HG03521 (cell line): ENCODE measurements around the gene METTL16.

Experiments used
- ATAC-seq: cut with Tn5 transposase; IDR thresholded peaks from one replicate; pipeline ENCODE4 v1.9.1; 2021; ENCODE audit warnings: mild to moderate bottlenecking, moderate library complexity; ENCODE audit not compliant: unreplicated experiment

The METTL16 gene

GRCh38 chr17:2385240-2386210 lies 126.2 kb downstream of the METTL16 start:
- no peak for ATAC-seq

GRCh38 chr17:2384439-2385127 lies 127.1 kb downstream of the METTL16 start:
- no peak for ATAC-seq

- ATAC-seq = no peak
These were observed 128.0 kb downstream of the METTL16 start for GRCh38 chr17:2383628-2384167.

GRCh38 chr17:2380950-2381649 lies 130.6 kb downstream of the METTL16 start:
- no peak for ATAC-seq

- no peak for ATAC-seq
These were observed 131.3 kb downstream of the METTL16 start for GRCh38 chr17:2380226-2380922.

- no peak for ATAC-seq
These were observed 132.0 kb downstream of the METTL16 start for GRCh38 chr17:2379489-2380225.

- ATAC-seq = no peak
These were observed 132.8 kb downstream of the METTL16 start for GRCh38 chr17:2378905-2379304.

DNA sequence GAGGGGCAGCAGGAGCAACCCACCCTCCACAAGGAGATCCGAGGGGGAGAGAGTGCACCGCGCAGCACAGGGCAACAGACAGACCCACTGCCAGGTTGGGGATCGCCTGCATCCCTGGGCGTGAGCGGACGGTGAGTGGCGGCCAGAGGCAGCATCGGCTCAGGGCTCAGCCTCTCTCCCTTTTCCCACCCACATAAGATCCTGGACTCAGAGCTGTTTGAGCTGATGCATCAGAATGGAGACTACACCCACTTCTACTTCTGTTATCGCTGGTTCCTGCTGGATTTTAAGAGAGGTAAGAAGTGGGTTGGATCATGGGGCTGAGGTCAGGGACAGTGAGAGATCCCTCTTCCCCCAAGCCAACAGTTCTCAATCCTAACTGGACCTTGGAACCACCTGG lies 134.0 kb downstream of the METTL16 start:
- no peak for ATAC-seq

GRCh38 chr17:2376107-2376506 lies 135.6 kb downstream of the METTL16 start:
- no peak for ATAC-seq

DNA sequence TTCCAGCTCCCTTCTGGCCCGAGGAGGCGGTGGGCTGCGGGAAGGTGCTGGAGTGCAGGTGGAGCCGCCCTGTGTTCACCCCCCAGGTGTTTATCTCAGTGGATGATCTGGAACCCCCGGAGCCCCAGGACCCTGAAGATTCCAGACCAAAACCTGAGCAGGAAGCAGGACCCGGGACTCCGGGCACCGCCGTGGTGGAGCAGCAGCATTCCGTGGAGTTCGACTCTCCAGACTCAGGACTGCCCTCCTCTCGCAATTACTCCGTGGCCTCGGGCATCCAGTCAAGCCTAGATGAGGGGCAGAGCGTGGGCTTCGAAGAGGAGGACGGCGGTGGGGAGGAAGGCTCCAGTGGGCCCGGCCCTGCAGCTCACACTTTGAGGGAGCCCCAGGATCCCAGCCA lies 136.3 kb downstream of the METTL16 start:
- no peak for ATAC-seq

DNA sequence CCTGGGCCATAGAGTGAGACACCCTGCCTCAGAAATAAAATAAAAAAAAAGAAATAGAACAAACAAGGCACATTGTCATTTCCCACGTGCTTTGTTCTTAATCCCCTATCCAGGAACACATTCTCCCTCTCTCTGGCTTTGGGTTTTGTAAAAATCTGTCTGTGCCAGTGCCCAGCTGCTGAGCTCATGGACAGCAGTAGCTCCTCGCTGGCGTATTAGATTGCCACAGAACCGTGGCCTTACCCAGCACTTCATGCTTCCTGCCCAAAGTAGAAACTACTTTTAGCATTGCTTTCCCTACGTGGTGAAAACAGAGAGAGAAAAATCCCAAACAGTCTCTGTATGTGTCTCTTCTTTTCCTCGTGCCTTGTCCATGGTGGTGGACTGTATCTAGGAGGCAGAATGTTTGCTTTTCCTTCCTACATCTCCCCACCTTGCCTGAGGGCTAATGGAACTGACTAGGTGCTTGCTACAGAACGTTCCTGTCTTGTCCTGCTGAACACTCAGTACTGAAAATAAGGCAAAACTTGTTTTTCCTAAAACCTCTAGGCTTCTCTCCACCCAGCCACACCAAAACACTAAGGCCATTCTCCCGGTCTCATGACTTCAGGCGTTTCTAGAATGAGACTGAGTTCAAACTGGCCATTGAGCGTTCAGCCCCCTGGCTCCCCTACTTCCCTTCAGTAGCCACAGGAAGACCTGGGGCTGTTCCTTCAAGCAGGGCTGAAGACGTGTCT lies 137.0 kb downstream of the METTL16 start:
- ATAC-seq = no peak

- no peak for ATAC-seq
These were observed 138.5 kb downstream of the METTL16 start for GRCh38 chr17:2373179-2373578.

DNA sequence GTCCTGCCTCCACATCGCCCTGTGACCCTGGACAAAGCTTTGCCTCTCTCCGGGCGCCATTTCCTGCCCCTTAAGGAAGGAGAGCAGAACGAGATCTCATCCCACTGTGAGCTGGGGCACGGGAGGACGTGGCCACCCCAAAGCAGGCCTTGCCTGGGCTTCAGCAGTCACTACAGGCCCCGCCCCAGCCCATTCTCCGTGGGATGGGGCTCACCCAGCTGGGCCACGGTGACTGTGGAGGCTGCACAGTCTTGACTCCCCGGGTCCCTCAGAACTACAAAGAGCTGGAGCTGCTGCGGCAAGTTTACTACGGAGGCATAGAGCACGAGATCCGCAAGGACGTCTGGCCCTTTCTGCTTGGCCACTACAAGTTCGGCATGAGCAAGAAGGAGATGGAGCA lies 139.0 kb downstream of the METTL16 start:
- ATAC-seq = no peak

DNA sequence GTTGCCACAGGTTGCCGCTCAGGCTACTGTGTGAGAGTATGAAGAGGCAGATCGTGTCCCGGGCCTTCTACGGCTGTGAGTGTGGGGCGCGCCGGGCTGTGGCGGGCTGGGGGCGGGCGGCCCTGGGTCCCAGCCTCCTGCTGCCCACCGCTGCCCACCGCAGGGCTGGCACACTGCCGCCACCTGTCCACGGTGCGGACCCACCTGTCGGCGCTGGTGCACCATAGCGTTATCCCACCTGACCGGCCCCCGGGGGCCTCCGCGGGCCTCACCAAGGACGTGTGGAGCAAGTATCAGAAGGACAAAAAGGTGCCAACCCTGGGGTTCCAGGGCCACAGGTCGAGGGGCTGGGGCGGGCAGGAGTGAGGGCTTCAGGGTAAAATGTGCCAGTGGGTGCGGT lies 139.5 kb downstream of the METTL16 start:
- no peak for ATAC-seq

- ATAC-seq = no peak
These were observed 140.2 kb downstream of the METTL16 start for GRCh38 chr17:2371183-2372130.

DNA sequence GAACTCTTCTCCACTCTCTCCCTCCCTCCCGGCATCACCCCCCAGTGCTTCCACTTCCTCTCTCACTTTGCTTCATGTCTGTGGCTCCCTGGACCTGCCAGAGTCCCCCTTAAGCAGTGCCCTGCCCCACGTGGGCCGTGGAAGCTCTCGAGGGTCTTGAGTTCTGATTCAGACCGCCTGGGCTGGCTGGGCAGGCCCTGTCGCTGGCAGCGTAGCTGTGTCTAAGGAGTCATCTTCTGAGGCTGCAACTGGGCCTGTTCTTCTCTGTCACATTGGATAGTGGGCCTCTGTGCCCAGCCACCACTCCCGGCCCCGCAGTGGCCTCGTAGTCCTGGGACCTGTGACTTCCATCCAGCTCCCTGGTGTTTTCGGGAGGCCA lies 141.5 kb downstream of the METTL16 start:
- ATAC-seq = no peak

DNA sequence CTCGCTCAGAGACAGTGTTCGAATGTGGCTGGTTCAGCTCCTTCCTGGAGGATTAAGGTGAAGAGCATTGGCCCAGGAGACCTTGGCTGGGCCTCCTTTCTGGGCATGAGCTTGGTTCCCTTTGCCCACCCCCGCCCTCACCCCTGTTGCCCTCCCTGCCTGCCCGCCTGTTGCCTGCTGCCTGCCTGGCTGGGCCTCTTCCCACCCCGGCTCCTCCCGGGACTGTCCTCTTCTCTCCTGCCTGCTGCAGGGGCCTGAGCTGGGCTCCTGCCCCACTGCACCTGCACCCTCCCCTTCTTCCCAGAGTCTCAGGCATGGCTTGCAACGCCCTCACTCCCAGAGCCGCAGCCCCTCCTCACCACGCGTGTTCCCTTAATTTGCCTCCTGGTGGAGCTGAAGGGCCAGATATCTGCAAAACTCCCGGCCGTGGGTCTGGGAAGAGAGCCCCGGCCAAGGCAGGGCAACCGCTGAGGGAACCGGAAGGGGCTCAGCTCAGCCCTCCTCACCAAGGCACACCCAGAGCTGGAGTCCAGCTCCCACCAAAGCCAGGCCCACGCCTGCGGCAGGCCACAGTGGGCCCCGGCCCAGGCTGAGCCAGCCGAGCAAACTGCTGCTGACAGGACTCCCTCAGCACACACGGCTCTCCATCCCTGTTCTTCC lies 142.0 kb downstream of the METTL16 start:
- ATAC-seq = no peak

DNA sequence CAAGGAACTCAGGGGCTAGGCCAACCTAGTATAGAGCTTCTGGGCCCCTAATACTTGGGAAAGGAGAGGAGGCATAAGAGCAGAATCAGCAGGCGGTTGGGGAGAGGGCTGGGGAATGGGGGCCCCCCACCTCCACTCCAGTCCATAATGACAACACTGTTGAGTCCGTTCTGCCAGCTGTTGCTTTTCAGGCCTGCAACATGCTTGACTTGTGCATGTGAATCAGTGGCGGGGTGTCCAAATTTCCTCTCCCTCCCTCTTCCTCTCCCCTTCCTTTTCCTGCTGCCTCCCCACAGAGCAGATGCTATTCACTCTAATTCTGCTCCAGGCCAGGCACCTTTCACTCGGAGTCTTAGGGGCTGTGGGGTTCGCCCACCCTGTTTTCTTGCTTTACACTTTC lies 142.6 kb downstream of the METTL16 start:
- no peak for ATAC-seq
